ENCODE measurements around the gene EPN2. TPM values are rescaled to one million over a fixed set of nuclear protein-coding genes. Genes with fewer than 3 reads are reported as not detected.

EPN2 gene
- total RNA-seq, 1 experiment from 2014 or later = 57.8 TPM

GRCh38 chr17:19337712-19338023 lies 100.5 kb downstream of the EPN2 start:
- H2AFZ ChIP-seq (ENCODE audit: low read length) = no peak overlapping the region
- H3K14ac ChIP-seq (ENCODE audit: insufficient read depth, low read length) = no peak overlapping the region
- Mint-ChIP-seq H3K36me3 (ENCODE audit: insufficient read depth in 1 of 3, low read depth in 3 of 3) (peaks cover 1 to 6% (median 5%) of the 10 kb centered on the region in 3 experiments; a peak in 6 of 7 replicates), H3K4me3 (no peak overlapping the region), H3K9me3 (no peaks in the 10 kb centered on the region), H3K4me1 (peaks cover 40 to 54% of the 10 kb centered on the region in 2 experiments), H3K27me3 (ENCODE audit: low read depth) (peaks cover 2% of the 10 kb centered on the region; the same call in 1 of the 2 replicates), H3K27ac (no peak overlapping the region)
- H3K9ac ChIP-seq (ENCODE audit: extremely low read depth, insufficient read length, low read length) = no peak overlapping the region
- H4K20me1 ChIP-seq (ENCODE audit: control insufficient read depth, insufficient read depth, insufficient read length) = peaks cover 3% of the 10 kb centered on the region
- H3K18ac ChIP-seq (ENCODE audit: insufficient read length, low read depth, low read length) = no peak overlapping the region
- no CpG with 5 or more reads among the region's 2 CpGs for WGBS (ENCODE audit: extremely low coverage, insufficient read length, low lambda C conversion rate)
- H3K23me2 ChIP-seq (ENCODE audit: insufficient read length, low read depth, low read length, poor library complexity, severe bottlenecking) = no peaks in the 10 kb centered on the region
- H3K9me3 ChIP-seq (ENCODE audit: control insufficient read depth, low read depth, low read length) = no peaks in the 10 kb centered on the region
- H3K4ac ChIP-seq (ENCODE audit: low read depth, low read length) = no peak overlapping the region
- no peak overlapping the region for H2BK15ac ChIP-seq (ENCODE audit: low read depth, low read length)
- H2BK12ac ChIP-seq (ENCODE audit: insufficient read length, low read depth, low read length) = no peak overlapping the region
- no peak overlapping the region for H3K23ac ChIP-seq (ENCODE audit: insufficient read length, low read depth, low read length)
- no peak overlapping the region for H2BK20ac ChIP-seq (ENCODE audit: low read depth, low read length, poor library complexity, severe bottlenecking)
- H4K5ac ChIP-seq (ENCODE audit: insufficient read length, low read depth, low read length) = no peak overlapping the region
- no peak overlapping the region for H3T11ph ChIP-seq (ENCODE audit: low read length)
- H4K91ac ChIP-seq (ENCODE audit: insufficient read length, low read depth, low read length) = no peak overlapping the region
- no peak overlapping the region for H2BK5ac ChIP-seq (ENCODE audit: insufficient read length, low read length)
- no peaks in the 10 kb centered on the region for H3K27me3 ChIP-seq (ENCODE audit: insufficient read depth, low read length)
- no peaks in the 10 kb centered on the region for H3K79me2 ChIP-seq (ENCODE audit: insufficient read depth, low read length)
- TF ChIP-seq CTCF (conservative IDR thresholded peaks at IDR 0.05) = no peak
- H2AK5ac ChIP-seq (ENCODE audit: insufficient read length, low read length) = no peak overlapping the region
- DNase-seq = no peak
- H3K27ac ChIP-seq (ENCODE audit: insufficient read length, low read depth, low read length) = no peak overlapping the region
- no peak overlapping the region for H2BK120ac ChIP-seq (ENCODE audit: low read depth, low read length, poor library complexity, severe bottlenecking)
- no peaks in the 10 kb centered on the region for H3K79me1 ChIP-seq (ENCODE audit: insufficient read depth, low read depth, low read length, poor library complexity, severe bottlenecking)
- H3K4me2 ChIP-seq (ENCODE audit: insufficient read depth, insufficient read length, low read length) = no peak overlapping the region
- H3K56ac ChIP-seq (ENCODE audit: insufficient read length, low read depth, low read length) = no peak overlapping the region
- H4K8ac ChIP-seq (replicated peaks; ENCODE audit: insufficient read length, low read depth, low read length) = no peak overlapping the region
- H3K4me1 ChIP-seq (ENCODE audit: insufficient read depth, low read length) = peaks cover 7% of the 10 kb centered on the region; the same call in 1 of the 2 replicates

All from H9 (cell line).